Stimulated activated CD8-positive, alpha-beta memory T cell treated with anti-CD3 and anti-CD28 coated beads, Interleukin-12 subunit alpha, Interleukin-12 subunit beta, amount 100 ng/mL, for 24 hours (primary cell): Measurements from ENCODE around the gene EPN2.

Experiments
- DNase-seq: peaks from one replicate; pipeline ENCODE4 v3.0.0-alpha.2; 2020; ENCODE audit errors: extremely low read depth

EPN2 gene

GRCh38 chr17:19381741-19382444 is 144.7 kb downstream of the EPN2 start:
- DNase-seq: no peak

GRCh38 chr17:19382531-19383444 is 145.6 kb downstream of the EPN2 start:
- DNase-seq: no peak

GRCh38 chr17:19383681-19384470 is 146.7 kb downstream of the EPN2 start:
- no peak for DNase-seq

- no peak for DNase-seq
Observed at GRCh38 chr17:19384723-19385391, 147.7 kb downstream of the EPN2 start.

GRCh38 chr17:19385521-19385983 is 148.4 kb downstream of the EPN2 start:
- no peak for DNase-seq
